ENCODE data around the gene MED27. TPM values are rescaled to one million over a fixed set of nuclear protein-coding genes. Genes with fewer than 3 reads are reported as not detected.
A peak's percentile ranks its signal among the peaks of the same experiment; 100 is the strongest.

MED27 gene
- total RNA-seq, 4 donors from 2014 or later, result 8.2 to 18.9 (median 11.8) TPM

DNA sequence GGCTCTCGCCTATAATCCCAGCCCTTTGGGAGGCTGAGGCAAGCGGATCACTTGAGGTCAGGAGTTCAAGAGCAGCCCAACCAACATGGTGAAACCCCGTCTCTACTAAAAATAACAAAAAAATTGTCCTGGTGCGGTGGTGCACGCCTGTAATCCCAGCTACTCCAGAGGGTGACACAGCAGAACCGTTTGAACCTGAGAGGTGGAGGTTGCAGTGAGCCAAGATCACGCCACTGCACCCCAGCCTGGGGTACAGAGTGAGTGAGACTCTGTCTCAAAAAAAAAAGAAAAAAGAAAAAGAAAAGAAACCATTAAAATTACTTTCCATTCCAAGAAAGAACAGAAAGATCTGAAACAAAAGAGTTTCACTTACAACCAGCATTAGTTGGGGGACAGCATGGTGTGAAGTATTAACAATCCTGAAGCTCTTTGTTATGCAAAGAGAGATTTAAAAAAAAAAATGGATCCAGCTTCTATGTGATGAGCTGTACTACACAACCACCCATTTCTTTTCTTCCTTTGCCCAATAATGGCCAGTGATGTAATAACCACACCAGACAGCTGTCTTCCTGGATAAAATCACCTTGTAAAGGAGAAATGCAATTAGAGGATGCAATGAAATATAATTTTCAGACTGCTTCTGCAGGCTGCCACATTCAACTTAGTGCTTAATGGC lies 76.9 kb downstream of the MED27 start:
- Histone ChIP-seq H3K27ac (no peak overlapping the region), H3K27me3 (no peaks in the 10 kb centered on the region), H3K36me3 (peaks cover 0 to 4% (median 0%) of the 10 kb centered on the region in 3 donors), H3K9me3 (no peaks in the 10 kb centered on the region), H3K4me3 (no peak overlapping the region), H3K4me1 (peaks cover 0 to 29% (median 8%) of the 10 kb centered on the region in 4 donors)
- TF ChIP-seq POLR2A (IDR thresholded peaks at IDR 0.05) (no peak), EP300 (IDR thresholded peaks at IDR 0.05) (no peak)
- TF ChIP-seq, protein P1, sequence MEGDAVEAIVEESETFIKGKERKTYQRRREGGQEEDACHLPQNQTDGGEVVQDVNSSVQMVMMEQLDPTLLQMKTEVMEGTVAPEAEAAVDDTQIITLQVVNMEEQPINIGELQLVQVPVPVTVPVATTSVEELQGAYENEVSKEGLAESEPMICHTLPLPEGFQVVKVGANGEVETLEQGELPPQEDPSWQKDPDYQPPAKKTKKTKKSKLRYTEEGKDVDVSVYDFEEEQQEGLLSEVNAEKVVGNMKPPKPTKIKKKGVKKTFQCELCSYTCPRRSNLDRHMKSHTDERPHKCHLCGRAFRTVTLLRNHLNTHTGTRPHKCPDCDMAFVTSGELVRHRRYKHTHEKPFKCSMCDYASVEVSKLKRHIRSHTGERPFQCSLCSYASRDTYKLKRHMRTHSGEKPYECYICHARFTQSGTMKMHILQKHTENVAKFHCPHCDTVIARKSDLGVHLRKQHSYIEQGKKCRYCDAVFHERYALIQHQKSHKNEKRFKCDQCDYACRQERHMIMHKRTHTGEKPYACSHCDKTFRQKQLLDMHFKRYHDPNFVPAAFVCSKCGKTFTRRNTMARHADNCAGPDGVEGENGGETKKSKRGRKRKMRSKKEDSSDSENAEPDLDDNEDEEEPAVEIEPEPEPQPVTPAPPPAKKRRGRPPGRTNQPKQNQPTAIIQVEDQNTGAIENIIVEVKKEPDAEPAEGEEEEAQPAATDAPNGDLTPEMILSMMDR (IDR thresholded peaks at IDR 0.05), result no peak
- WGBS, 2 donors, result 69 to 77% methylated on average over 7 of the region's 7 CpGs
- no peak for DNase-seq (ENCODE audit: low spot score in 2 of 2)

- no peak overlapping the region for H3K4me3 ChIP-seq
These were observed 78.1 kb downstream of the MED27 start for GRCh38 chr9:132001567-132001966.

DNA sequence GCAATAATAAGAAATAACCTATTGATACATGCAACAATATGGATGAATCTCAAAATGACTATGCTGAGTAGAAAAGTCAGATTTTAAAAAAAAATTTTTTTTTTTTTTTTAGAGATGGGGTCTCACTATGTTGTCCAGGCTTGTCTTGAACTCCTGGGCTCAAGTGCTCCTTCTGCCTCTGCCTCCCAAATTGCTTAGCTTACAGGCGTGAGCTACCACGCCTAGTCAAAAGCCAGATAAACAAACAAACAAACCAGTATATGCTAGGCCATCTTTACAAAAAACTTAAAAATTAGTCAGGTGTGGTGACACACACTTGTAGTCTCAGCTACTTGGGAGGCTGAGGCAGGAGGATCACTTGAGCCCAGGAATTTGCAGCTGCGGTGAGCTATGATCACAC lies 79.0 kb downstream of the MED27 start:
- Histone ChIP-seq H3K4me3 (no peak overlapping the region), H3K9me3 (no peaks in the 10 kb centered on the region), H3K36me3 (peaks cover 0 to 11% (median 0%) of the 10 kb centered on the region in 3 donors), H3K27ac (no peak overlapping the region), H3K4me1 (peaks cover 0 to 14% (median 1%) of the 10 kb centered on the region in 4 donors), H3K27me3 (no peaks in the 10 kb centered on the region)
- DNase-seq (ENCODE audit: low spot score in 2 of 2), result no peak
- WGBS, 2 donors, result 97 to 99% methylated on average over 3 of the region's 3 CpGs
- TF ChIP-seq, protein P1 (IDR thresholded peaks at IDR 0.05), result no peak
- TF ChIP-seq POLR2A (IDR thresholded peaks at IDR 0.05) (no peak), EP300 (IDR thresholded peaks at IDR 0.05) (no peak)

More at GRCh38 chr9:132001567-132001966, 78.1 kb downstream of the MED27 start:
- H3K27ac ChIP-seq, result no peak overlapping the region
- no peak for DNase-seq (ENCODE audit: low spot score in 2 of 2)
- WGBS, 2 donors, result 90 to 91% methylated on average over 4 of the region's 4 CpGs
- H3K9me3 ChIP-seq, result no peaks in the 10 kb centered on the region
- H3K4me1 ChIP-seq, result peaks cover 0 to 23% (median 6%) of the 10 kb centered on the region in 4 donors
- H3K36me3 ChIP-seq, result peaks cover 0 to 4% (median 0%) of the 10 kb centered on the region in 3 donors
- TF ChIP-seq EP300 (IDR thresholded peaks at IDR 0.05) (no peak), POLR2A (IDR thresholded peaks at IDR 0.05) (no peak)
- H3K27me3 ChIP-seq, result no peaks in the 10 kb centered on the region

- 92% methylated on average over 4 of the region's 4 CpGs for WGBS, 2 donors
- TF ChIP-seq, protein P1 (IDR thresholded peaks at IDR 0.05), result no peak
- no peak for TF ChIP-seq EP300 (IDR thresholded peaks at IDR 0.05)
- no peak for TF ChIP-seq POLR2A (IDR thresholded peaks at IDR 0.05)
- no peak overlapping the region for H3K27ac ChIP-seq
- no peaks in the 10 kb centered on the region for H3K27me3 ChIP-seq
- no peak for DNase-seq (ENCODE audit: low spot score in 2 of 2)
- H3K4me1 ChIP-seq, result peaks cover 0 to 11% (median 0%) of the 10 kb centered on the region in 4 donors
- no peak overlapping the region for H3K4me3 ChIP-seq
- peaks cover 0 to 11% (median 0%) of the 10 kb centered on the region in 3 donors for H3K36me3 ChIP-seq
- no peaks in the 10 kb centered on the region for H3K9me3 ChIP-seq
These were observed 79.7 kb downstream of the MED27 start for GRCh38 chr9:131999692-132000551.

GRCh38 chr9:131997779-131998178 lies 81.9 kb downstream of the MED27 start:
- no peak for TF ChIP-seq EP300 (IDR thresholded peaks at IDR 0.05)
- TF ChIP-seq, protein P1 (IDR thresholded peaks at IDR 0.05), result no peak
- WGBS, 2 donors, result 55 to 63% methylated on average over 7 of the region's 7 CpGs
- H3K27me3 ChIP-seq, result no peaks in the 10 kb centered on the region
- peaks cover 0 to 11% (median 0%) of the 10 kb centered on the region in 4 donors for H3K4me1 ChIP-seq
- no peak overlapping the region for H3K4me3 ChIP-seq
- H3K27ac ChIP-seq, result no peak overlapping the region
- H3K9me3 ChIP-seq, result no peaks in the 10 kb centered on the region
- H3K36me3 ChIP-seq, result peaks cover 0 to 16% (median 0%) of the 10 kb centered on the region in 3 donors
- DNase-seq (ENCODE audit: low spot score in 2 of 2), result peak in 1 of 2 donors; percentile 11
